ENCODE measurements around the gene AKR1D1. TPM values are rescaled to one million over a fixed set of nuclear protein-coding genes. Genes with fewer than 3 reads are reported as not detected.

The AKR1D1 gene
- total and polyA plus RNA-seq, 3 donors from 2014 or later = 0.87 to 6.9 (median 1.3) TPM

GRCh38 chr7:138077809-138078208 lies 1.6 kb downstream of the AKR1D1 start:
- H3K9me3 ChIP-seq = no peaks in the 10 kb centered on the region
- H3K27me3 ChIP-seq = no peaks in the 10 kb centered on the region
- no peak for DNase-seq
- H3K4me1 ChIP-seq = no peaks in the 10 kb centered on the region
- TF ChIP-seq CTCF (IDR thresholded peaks at IDR 0.05) = no peak
- no peak for TF ChIP-seq POLR2A (IDR thresholded peaks at IDR 0.05)
- H3K27ac ChIP-seq = no peak overlapping the region
- intact Hi-C loops (cut with DNase I; ENCODE audit: low total_unique reads) = no loop called here
- no peaks in the 10 kb centered on the region for H3K36me3 ChIP-seq (ENCODE audit: low read depth, missing control alignments)
- 96 to 100% methylated on average over 2 of the region's 2 CpGs for WGBS, 2 donors
- H3K4me3 ChIP-seq = no peak overlapping the region

- Histone ChIP-seq H3K36me3 (ENCODE audit: low read depth, missing control alignments) (no peaks in the 10 kb centered on the region), H3K4me1 (no peaks in the 10 kb centered on the region), H3K27ac (no peak overlapping the region), H3K4me3 (no peak overlapping the region), H3K9me3 (no peaks in the 10 kb centered on the region), H3K27me3 (no peaks in the 10 kb centered on the region)
- no peak for DNase-seq
- intact Hi-C loops (cut with DNase I; ENCODE audit: low total_unique reads) = no loop called here
- TF ChIP-seq POLR2A (IDR thresholded peaks at IDR 0.05) (no peak), CTCF (IDR thresholded peaks at IDR 0.05) (no peak)
- 93 to 100% methylated on average over 1 of the region's 1 CpG for WGBS, 2 donors
These were observed 2.9 kb downstream of the AKR1D1 start for GRCh38 chr7:138079137-138079536.

GRCh38 chr7:138081868-138082267 lies 5.6 kb downstream of the AKR1D1 start:
- no peaks in the 10 kb centered on the region for H3K36me3 ChIP-seq (ENCODE audit: low read depth, missing control alignments)
- intact Hi-C loops (cut with DNase I; ENCODE audit: low total_unique reads) = no loop called here
- no peaks in the 10 kb centered on the region for H3K27me3 ChIP-seq
- no peaks in the 10 kb centered on the region for H3K4me1 ChIP-seq
- no peak for DNase-seq
- no peaks in the 10 kb centered on the region for H3K9me3 ChIP-seq
- TF ChIP-seq CTCF (IDR thresholded peaks at IDR 0.05) = no peak
- TF ChIP-seq POLR2A (IDR thresholded peaks at IDR 0.05) = no peak
- H3K4me3 ChIP-seq = no peak overlapping the region
- WGBS, 2 donors = 87% methylated on average over 4 of the region's 4 CpGs
- no peak overlapping the region for H3K27ac ChIP-seq

- H3K9me3 ChIP-seq = no peaks in the 10 kb centered on the region
- no peak overlapping the region for H3K4me3 ChIP-seq
- H3K27me3 ChIP-seq = no peaks in the 10 kb centered on the region
- intact Hi-C loops (cut with DNase I; ENCODE audit: low total_unique reads) = no loop called here
- no peaks in the 10 kb centered on the region for H3K36me3 ChIP-seq (ENCODE audit: low read depth, missing control alignments)
- no peak overlapping the region for H3K27ac ChIP-seq
- no peak for DNase-seq
- H3K4me1 ChIP-seq = no peaks in the 10 kb centered on the region
- no peak for TF ChIP-seq CTCF (IDR thresholded peaks at IDR 0.05)
- TF ChIP-seq POLR2A (IDR thresholded peaks at IDR 0.05) = no peak
- 58 to 88% methylated on average over 3 of the region's 3 CpGs for WGBS, 2 donors
These were observed 7.6 kb downstream of the AKR1D1 start for GRCh38 chr7:138083859-138084258.

GRCh38 chr7:138086563-138087270 lies 10.5 kb downstream of the AKR1D1 start:
- intact Hi-C loops (cut with DNase I; ENCODE audit: low total_unique reads) = no loop called here
- no peak overlapping the region for H3K4me3 ChIP-seq
- H3K9me3 ChIP-seq = no peaks in the 10 kb centered on the region
- H3K27ac ChIP-seq = no peak overlapping the region
- H3K27me3 ChIP-seq = no peaks in the 10 kb centered on the region
- H3K36me3 ChIP-seq (ENCODE audit: low read depth, missing control alignments) = no peaks in the 10 kb centered on the region
- no peaks in the 10 kb centered on the region for H3K4me1 ChIP-seq
- 92 to 95% methylated on average over 5 of the region's 5 CpGs for WGBS, 2 donors
- TF ChIP-seq POLR2A (IDR thresholded peaks at IDR 0.05) (no peak), CTCF (IDR thresholded peaks at IDR 0.05) (no peak)
- DNase-seq = no peak
